Measurements from ENCODE around the gene LRRIQ4.

DNA sequence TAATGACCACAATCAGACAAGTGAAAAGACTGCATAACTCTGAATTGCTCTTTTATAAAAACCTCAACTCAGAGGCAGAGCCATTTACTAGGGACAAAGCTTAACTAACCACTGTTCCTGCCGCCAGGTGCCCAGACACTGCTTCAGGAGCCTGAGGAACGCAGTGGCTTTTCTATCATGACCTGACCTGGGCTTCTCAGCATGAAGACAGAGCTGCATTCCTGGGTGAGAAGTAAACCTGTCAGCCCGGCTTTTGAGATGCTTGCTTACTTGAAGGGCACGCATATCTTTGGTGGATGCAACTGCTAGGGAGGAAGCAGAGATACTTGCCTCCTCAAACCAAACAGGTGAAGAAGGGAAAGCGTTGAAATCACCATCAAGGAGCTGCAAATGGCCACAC, 49.2 kb downstream of the LRRIQ4 start:
- TF ChIP-seq CTCF (IDR thresholded peaks at IDR 0.05) = no peak
- TF ChIP-seq EP300 (IDR thresholded peaks at IDR 0.05) = no peak
- no peak for TF ChIP-seq POLR2A (IDR thresholded peaks at IDR 0.05; ENCODE audit: low read depth)
- no peak for TF ChIP-seq POLR2AphosphoS5 (IDR thresholded peaks at IDR 0.05)
